Endothelial cell of umbilical vein (primary cell): Measurements from ENCODE around the gene CCDC197. TPM values are rescaled to one million over a fixed set of nuclear protein-coding genes. Genes with fewer than 3 reads are reported as not detected.

Experiments
- BruUV-seq: library from RNA; stranded (reverse); fragments of 400-500 nt; replicated peaks from 2 replicates; lab custom pipeline; 2021; lab: Mats Ljungman, UMichigan
- CTCF ChIA-PET: fragments of 300-600, 350-600 bp; sonication (Branson Sonifier 250); formaldehyde crosslinking; loops from one replicate; lab custom pipeline; 2021; ENCODE audit warnings: antibody characterized with exemption, inconsistent platforms; lab: Charles Lee
- POLR2A ChIA-PET: fragments of 300-600, 350-600 bp; sonication (Branson Sonifier 250); formaldehyde crosslinking; loops from one replicate; lab custom pipeline; 2021; ENCODE audit warnings: antibody characterized with exemption, inconsistent platforms; lab: Charles Lee
- DNase-seq: peaks from one replicate; pipeline ENCODE4 v3.0.0-alpha.2; 2011; ENCODE audit warnings: low read depth, low spot score
- FAIRE-seq: peaks from 2 replicates; lab custom pipeline; 2011; peaks lifted over from hg19 to GRCh38; lab: Jason Lieb, UNC
- H2AFZ ChIP-seq: 2 replicates; pipeline ENCODE4 v1.6.0; 2012; ENCODE audit warnings: low read depth, low read length, control low read depth, inconsistent platforms
- H3K27ac ChIP-seq: 2 replicates; pipeline ENCODE4 v1.5.1; 2011; ENCODE audit warnings: low read depth, mild to moderate bottlenecking, control low read depth, low read length, moderate library complexity; ENCODE audit not compliant: insufficient read depth
- H3K27me3 ChIP-seq, 2 experiments: 2 replicates each; pipeline versions ENCODE4 v1.6.0 to v1.6.1; 2011; ENCODE audit warnings: low read length in 2 of 2, mixed read lengths in 1 of 2; ENCODE audit not compliant: control insufficient read depth in 2 of 2, insufficient read depth in 2 of 2
- H3K36me3 ChIP-seq, 2 experiments: 2 replicates in 1 of 2; 3 replicates in 1 of 2; pipeline ENCODE4 v1.5.1; 2011; ENCODE audit warnings: low read length in 2 of 2, mild to moderate bottlenecking in 1 of 2, moderate library complexity in 1 of 2; ENCODE audit not compliant: control insufficient read depth in 2 of 2, insufficient read depth in 2 of 2; ENCODE audit errors: extremely low read depth in 1 of 2
- H3K4me1 ChIP-seq: 3 replicates; pipeline ENCODE4 v1.5.1; 2011; ENCODE audit warnings: mild to moderate bottlenecking, low read length; ENCODE audit not compliant: control insufficient read depth, insufficient read depth; ENCODE audit errors: extremely low read depth
- H3K4me2 ChIP-seq: 2 replicates; pipeline ENCODE4 v1.6.1; 2011; ENCODE audit warnings: low read length, control low read depth, mixed read lengths; ENCODE audit not compliant: insufficient read depth
- H3K4me3 ChIP-seq, 3 experiments: fragments of 200-600 bp in 1 of 3; sonication (generic), shearing (Covaris generic) in 1 of 3; replicated peaks in 1 of 3; 2 replicates each; pipeline ENCODE4 v1.5.1; 2011 to 2016; ENCODE audit warnings: control low read depth in 3 of 3, low read length in 3 of 3, mild to moderate bottlenecking in 2 of 3, inconsistent platforms in 1 of 3, low read depth in 1 of 3, moderate library complexity in 1 of 3; ENCODE audit not compliant: insufficient read depth in 1 of 3
- H3K79me2 ChIP-seq: 2 replicates; pipeline ENCODE4 v1.6.0; 2012; ENCODE audit warnings: low read length, inconsistent platforms; ENCODE audit not compliant: control insufficient read depth, insufficient read depth
- H3K9ac ChIP-seq: replicated peaks from 2 replicates; pipeline ENCODE3; 2011; ENCODE audit warnings: low read length, control low read depth; ENCODE audit not compliant: insufficient read depth; ENCODE audit errors: extremely low read depth
- H3K9me1 ChIP-seq: replicated peaks from 3 replicates; pipeline ENCODE4 v1.6.0; 2011; ENCODE audit warnings: mild to moderate bottlenecking, low read length; ENCODE audit not compliant: control insufficient read depth, insufficient read depth; ENCODE audit errors: extremely low read depth
- H3K9me3 ChIP-seq: replicated peaks from 2 replicates; pipeline ENCODE4 v1.5.1; 2012; ENCODE audit warnings: low read length, inconsistent platforms; ENCODE audit not compliant: control insufficient read depth, insufficient read depth
- H4K20me1 ChIP-seq: replicated peaks from 2 replicates; pipeline ENCODE3; 2011; ENCODE audit warnings: mild to moderate bottlenecking, low read length; ENCODE audit not compliant: control insufficient read depth, insufficient read depth; ENCODE audit errors: extremely low read depth
- EZH2 ChIP-seq: IDR thresholded peaks from 2 replicates; pipeline ENCODE4 v1.6.1; 2012; ENCODE audit warnings: borderline replicate concordance, low read depth, mild to moderate bottlenecking, moderate library complexity, low read length, inconsistent platforms; ENCODE audit not compliant: severe bottlenecking
- FOS ChIP-seq: IDR thresholded peaks from 2 replicates; pipeline ENCODE4 v1.6.1; 2011; ENCODE audit warnings: mild to moderate bottlenecking, low read length, moderate library complexity, borderline replicate concordance; ENCODE audit not compliant: insufficient read depth
- GATA2 ChIP-seq: IDR thresholded peaks from 2 replicates; pipeline ENCODE4 v1.7.0; 2011; ENCODE audit warnings: low read depth, mild to moderate bottlenecking, moderate library complexity, mixed read lengths, low read length; ENCODE audit not compliant: insufficient read length, insufficient read depth
- JUN ChIP-seq: IDR thresholded peaks from 2 replicates; pipeline ENCODE4 v1.6.1; 2011; ENCODE audit warnings: borderline replicate concordance, low read depth; ENCODE audit not compliant: insufficient read length, insufficient read depth
- MYC ChIP-seq: IDR thresholded peaks from one replicate; pipeline ENCODE4 v1.6.1; 2011; ENCODE audit warnings: mild to moderate bottlenecking, low read depth, low read length
- POLR2A ChIP-seq: IDR thresholded peaks from 2 replicates; pipeline ENCODE4 v1.6.1; 2012; ENCODE audit warnings: low read depth, mild to moderate bottlenecking, control low read depth, low read length
- POLR2AphosphoS5 ChIP-seq: IDR thresholded peaks from 2 replicates; pipeline ENCODE4 v1.6.1; 2012; ENCODE audit warnings: low read depth, mild to moderate bottlenecking, control low read depth, low read length, moderate library complexity; ENCODE audit not compliant: insufficient read depth
- dilution Hi-C: fragments of 300-500 bp; cut with MboI; formaldehyde crosslinking; loops from one replicate; pipeline ENCODE4 v1.15.0; 2019; ENCODE audit warnings: low sequenced_read_pairs; ENCODE audit not compliant: extremely low pct_ligation_motif_present
- intact Hi-C: fragments of 100-400 bp; cut with micrococcal nuclease; formaldehyde crosslinking; loops from one replicate; pipeline ENCODE4 v1.10.0; 2022
- polyA plus RNA-seq, 4 experiments: library from polyadenylated mRNA; depleted of rRNA in 3 of 4; stranded (reverse) in 3 of 4; unstranded in 1 of 4; fragments of >200 nt; gene quantifications; 2 replicates each; pipeline versions ENCODE4 v1.2.1 to v1.2.3, GENCODE V29; 2011 to 2012; ENCODE audit warnings: missing spikeins in 1 of 4
- total RNA-seq: library from RNA; stranded (reverse); gene quantifications from 2 replicates; pipeline ENCODE4 v1.2.3, GENCODE V29; 2021
- TF ChIP-seq, protein P1 (sequence below): IDR thresholded peaks from 2 replicates; pipeline ENCODE4 v1.6.1; 2011; ENCODE audit not compliant: insufficient read depth, insufficient read length
- TF ChIP-seq, protein P2 (sequence below), 2 donors: IDR thresholded peaks; 1 replicate in 1 of 2; 2 replicates in 1 of 2; pipeline ENCODE4 v1.5.1; 2011; ENCODE audit warnings: low read length in 2 of 2, mild to moderate bottlenecking in 2 of 2, moderate library complexity in 2 of 2, control low read depth in 1 of 2, inconsistent platforms in 1 of 2, low read depth in 1 of 2; ENCODE audit not compliant: insufficient read depth in 1 of 2; ENCODE audit errors: extremely low read depth in 1 of 2

Gene CCDC197
- total and polyA plus RNA-seq, 2 donors (not counting 3 experiments of a cell fraction or from before 2014, with no cell fraction given) = not detected

DNA sequence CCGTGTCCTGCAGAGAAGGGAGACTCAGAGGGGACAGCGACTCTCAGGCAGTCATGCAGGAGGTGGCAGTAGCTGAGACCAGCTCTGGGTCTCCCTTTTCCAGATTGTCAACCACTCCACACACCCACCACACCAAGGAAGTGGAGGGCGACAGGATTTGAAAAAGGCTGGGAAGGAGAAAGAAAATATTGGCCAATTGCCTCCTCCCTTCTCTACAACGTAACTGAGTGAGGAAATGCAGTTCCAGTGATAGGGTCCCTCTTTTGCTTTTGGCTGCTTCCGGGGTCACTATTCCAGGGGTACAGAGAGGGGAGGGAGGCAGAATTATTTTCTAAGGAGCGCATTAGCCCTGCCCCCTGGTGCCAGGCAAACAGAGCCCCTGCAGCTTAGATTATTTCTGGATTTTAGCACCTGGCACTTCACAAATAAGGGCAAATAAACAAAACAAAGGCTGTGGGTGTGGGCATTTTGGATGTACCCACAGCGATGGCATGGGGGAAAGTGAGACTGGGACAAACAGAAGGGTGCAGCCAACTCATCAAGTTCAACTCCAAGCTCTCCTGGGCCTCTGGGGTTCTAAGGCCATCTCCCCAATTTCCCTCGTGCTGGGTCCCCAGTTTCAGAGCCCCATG is 41.1 kb upstream of the CCDC197 start:
- FAIRE-seq (no peak), DNase-seq (no peak)
- no TSS peak for BruUV-seq
- Histone ChIP-seq H4K20me1 (no peaks in the 10 kb centered on the region), H3K9me3 (no peaks in the 10 kb centered on the region), H3K4me1 (no peaks in the 10 kb centered on the region), H2AFZ (no peak overlapping the region), H3K27me3 (no peaks in the 10 kb centered on the region), H3K79me2 (no peaks in the 10 kb centered on the region), H3K4me2 (no peak overlapping the region), H3K9ac (no peak overlapping the region), H3K36me3 (no peaks in the 10 kb centered on the region), H3K9me1 (no peaks in the 10 kb centered on the region), H3K27ac (no peak overlapping the region), H3K4me3 (no peak overlapping the region)
- TF ChIP-seq FOS = no peak
- TF ChIP-seq, protein P1, sequence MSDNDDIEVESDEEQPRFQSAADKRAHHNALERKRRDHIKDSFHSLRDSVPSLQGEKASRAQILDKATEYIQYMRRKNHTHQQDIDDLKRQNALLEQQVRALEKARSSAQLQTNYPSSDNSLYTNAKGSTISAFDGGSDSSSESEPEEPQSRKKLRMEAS = no peak
- TF ChIP-seq POLR2AphosphoS5 = no peak
- TF ChIP-seq EZH2 = no peak
- no peak for TF ChIP-seq GATA2
- TF ChIP-seq, protein P2, sequence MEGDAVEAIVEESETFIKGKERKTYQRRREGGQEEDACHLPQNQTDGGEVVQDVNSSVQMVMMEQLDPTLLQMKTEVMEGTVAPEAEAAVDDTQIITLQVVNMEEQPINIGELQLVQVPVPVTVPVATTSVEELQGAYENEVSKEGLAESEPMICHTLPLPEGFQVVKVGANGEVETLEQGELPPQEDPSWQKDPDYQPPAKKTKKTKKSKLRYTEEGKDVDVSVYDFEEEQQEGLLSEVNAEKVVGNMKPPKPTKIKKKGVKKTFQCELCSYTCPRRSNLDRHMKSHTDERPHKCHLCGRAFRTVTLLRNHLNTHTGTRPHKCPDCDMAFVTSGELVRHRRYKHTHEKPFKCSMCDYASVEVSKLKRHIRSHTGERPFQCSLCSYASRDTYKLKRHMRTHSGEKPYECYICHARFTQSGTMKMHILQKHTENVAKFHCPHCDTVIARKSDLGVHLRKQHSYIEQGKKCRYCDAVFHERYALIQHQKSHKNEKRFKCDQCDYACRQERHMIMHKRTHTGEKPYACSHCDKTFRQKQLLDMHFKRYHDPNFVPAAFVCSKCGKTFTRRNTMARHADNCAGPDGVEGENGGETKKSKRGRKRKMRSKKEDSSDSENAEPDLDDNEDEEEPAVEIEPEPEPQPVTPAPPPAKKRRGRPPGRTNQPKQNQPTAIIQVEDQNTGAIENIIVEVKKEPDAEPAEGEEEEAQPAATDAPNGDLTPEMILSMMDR (IDR thresholded peaks at IDR 0.05; ENCODE audit: extremely low read depth in 1 of 2, insufficient read depth in 1 of 2, low read depth in 1 of 2, low read length in 2 of 2) = no peak
- TF ChIP-seq MYC = no peak
- no peak for TF ChIP-seq POLR2A
- no peak for TF ChIP-seq JUN
- dilution Hi-C loops (no loop called here), intact Hi-C loops (no loop called here)
- POLR2A ChIA-PET = no interaction called here
- CTCF ChIA-PET = interaction anchor here (0.8 to 7.1 kb wide), 3 partner anchors 9 to 19 kb away, joined by 3 to 60 read pairs (median 4); no protein-coding TSS in a partner anchor
